ENCODE data around the gene CNGA3.

GRCh38 chr2:98308532-98308931 is 37.7 kb upstream of the CNGA3 start:
- TF ChIP-seq EZH2 (IDR thresholded peaks at IDR 0.05) (no peak), POLR2AphosphoS5 (IDR thresholded peaks at IDR 0.05; ENCODE audit: borderline replicate concordance, low read depth, low read length) (no peak)
